ENCODE data around the gene ADARB1.

GRCh38 chr21:45100866-45101265 lies 26.5 kb downstream of the ADARB1 start:
- TF ChIP-seq, protein P1, sequence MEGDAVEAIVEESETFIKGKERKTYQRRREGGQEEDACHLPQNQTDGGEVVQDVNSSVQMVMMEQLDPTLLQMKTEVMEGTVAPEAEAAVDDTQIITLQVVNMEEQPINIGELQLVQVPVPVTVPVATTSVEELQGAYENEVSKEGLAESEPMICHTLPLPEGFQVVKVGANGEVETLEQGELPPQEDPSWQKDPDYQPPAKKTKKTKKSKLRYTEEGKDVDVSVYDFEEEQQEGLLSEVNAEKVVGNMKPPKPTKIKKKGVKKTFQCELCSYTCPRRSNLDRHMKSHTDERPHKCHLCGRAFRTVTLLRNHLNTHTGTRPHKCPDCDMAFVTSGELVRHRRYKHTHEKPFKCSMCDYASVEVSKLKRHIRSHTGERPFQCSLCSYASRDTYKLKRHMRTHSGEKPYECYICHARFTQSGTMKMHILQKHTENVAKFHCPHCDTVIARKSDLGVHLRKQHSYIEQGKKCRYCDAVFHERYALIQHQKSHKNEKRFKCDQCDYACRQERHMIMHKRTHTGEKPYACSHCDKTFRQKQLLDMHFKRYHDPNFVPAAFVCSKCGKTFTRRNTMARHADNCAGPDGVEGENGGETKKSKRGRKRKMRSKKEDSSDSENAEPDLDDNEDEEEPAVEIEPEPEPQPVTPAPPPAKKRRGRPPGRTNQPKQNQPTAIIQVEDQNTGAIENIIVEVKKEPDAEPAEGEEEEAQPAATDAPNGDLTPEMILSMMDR (IDR thresholded peaks at IDR 0.05) = no peak
- TF ChIP-seq POLR2A (IDR thresholded peaks at IDR 0.05) = no peak
- no peak for TF ChIP-seq EP300 (IDR thresholded peaks at IDR 0.05)

Data from ovary (tissue), 3 donors.